Esophagus muscularis mucosa (tissue), 4 donors: ENCODE data around the gene HRAS. TPM values are rescaled to one million over a fixed set of nuclear protein-coding genes. Genes with fewer than 3 reads are reported as not detected.
"Not testable (repeated sequence)": the region's sequence is repeated elsewhere in the genome, so short reads cannot be mapped to it uniquely, and the experiment has no call there.

Experiments
- DNase-seq: peaks from one replicate; pipeline ENCODE4 v3.0.0-alpha.2; 2017; ENCODE audit errors: extremely low spot score
- H3K27ac ChIP-seq, 4 donors: fragments of 200-600 bp; sonication (generic); replicated peaks in 1 of 4; 1 replicate in 3 of 4; 2 replicates in 1 of 4; pipeline ENCODE4 v1.5.1; 2016 to 2019; ENCODE audit warnings: mild to moderate bottlenecking in 1 of 4
- H3K27me3 ChIP-seq, 4 donors: fragments of 200-600 bp; sonication (generic); one replicate each; pipeline versions ENCODE4 v1.5.1 to v1.6.0; 2016 to 2019
- H3K36me3 ChIP-seq, 4 donors: fragments of 200-600 bp; sonication (generic); one replicate each; pipeline ENCODE4 v1.5.1; 2016 to 2019
- H3K4me1 ChIP-seq, 4 donors: fragments of 200-600 bp; sonication (generic); one replicate each; pipeline ENCODE4 v1.5.1; 2016 to 2019
- H3K4me3 ChIP-seq, 4 donors: fragments of 200-600 bp; sonication (generic); 1 replicate in 2 of 4; 2 replicates in 2 of 4; pipeline ENCODE4 v1.5.1; 2016 to 2019; ENCODE audit warnings: mild to moderate bottlenecking in 4 of 4, moderate library complexity in 1 of 4
- H3K9me3 ChIP-seq, 4 donors: fragments of 200-600 bp; sonication (generic); 1 replicate in 3 of 4; 2 replicates in 1 of 4; pipeline ENCODE4 v1.5.1; 2016 to 2019
- CTCF ChIP-seq, 3 experiments: fragments of 200-600 bp in 2 of 3; fragments of 450-650 bp in 1 of 3; sonication (generic) in 2 of 3; IDR thresholded peaks; one replicate each; pipeline ENCODE4 v1.5.1; 2017 to 2019; ENCODE audit warnings: antibody characterized with exemption in 3 of 3, mild to moderate bottlenecking in 2 of 3, moderate library complexity in 1 of 3
- EP300 ChIP-seq: sonication (generic); formaldehyde crosslinking; IDR thresholded peaks from one replicate; pipeline ENCODE4 v1.6.1; 2017; ENCODE audit warnings: antibody characterized with exemption
- POLR2A ChIP-seq: fragments of 450-650 bp; IDR thresholded peaks from one replicate; pipeline ENCODE4 v1.6.1; 2017; ENCODE audit warnings: antibody characterized with exemption, moderate library complexity, mild to moderate bottlenecking, low read depth
- POLR2AphosphoS5 ChIP-seq, 2 donors: sonication (generic); formaldehyde crosslinking; IDR thresholded peaks; one replicate each; pipeline ENCODE4 v1.6.1; 2017; ENCODE audit warnings: antibody characterized with exemption in 2 of 2
- WGBS: methylation state at CpG from one replicate; pipeline ENCODE4 v1.1.5; 2018; 5-methylcytosine and 5-hydroxymethylcytosine counted together
- intact Hi-C: fragments of 100-400 bp; cut with DNase I; formaldehyde crosslinking; loops from one replicate; pipeline ENCODE4 v1.15.1; 2023
- total RNA-seq, 4 donors: library from RNA; depleted of rRNA; stranded (reverse); fragments of >200 nt; gene quantifications; one replicate each; pipeline versions ENCODE4 v1.1.0 to v1.2.1, GENCODE V29; 2016

Gene HRAS
- total RNA-seq, 4 donors from 2014 or later = 45.7 to 85.2 (median 61.7) TPM

- 94% methylated on average over 39 of the region's 39 CpGs for WGBS
- no peak overlapping the region for H3K4me3 ChIP-seq
- no peak for TF ChIP-seq EP300
- TF ChIP-seq CTCF (IDR thresholded peaks at IDR 0.05) = no peak
- TF ChIP-seq POLR2A = no peak
- H3K4me1 ChIP-seq = peaks cover 5 to 13% (median 9%) of the 10 kb centered on the region in 4 donors
- H3K36me3 ChIP-seq = no peaks in the 10 kb centered on the region
- no peak for DNase-seq
- no peak overlapping the region for H3K27ac ChIP-seq
- peaks cover 0 to 7% (median 0%) of the 10 kb centered on the region in 4 donors for H3K9me3 ChIP-seq
- intact Hi-C loops = no loop called here
- H3K27me3 ChIP-seq = no peaks in the 10 kb centered on the region
These were observed 14.8 kb downstream of the HRAS start for GRCh38 chr11:520428-521176.

- Histone ChIP-seq H3K27ac (peak overlapping the region; percentile 79 to 91 (median 88)), H3K9me3 (peaks cover 0 to 7% (median 0%) of the 10 kb centered on the region in 4 donors), H3K36me3 (peaks cover 0 to 19% (median 13%) of the 10 kb centered on the region in 4 donors), H3K4me1 (peaks cover 5 to 13% (median 9%) of the 10 kb centered on the region in 4 donors), H3K4me3 (peak overlapping the region; percentile 23 to 53 (median 38)), H3K27me3 (no peaks in the 10 kb centered on the region)
- TF ChIP-seq EP300 = no peak
- TF ChIP-seq CTCF (IDR thresholded peaks at IDR 0.05) = peak in 2 of 3 experiments; percentile 100
- TF ChIP-seq POLR2AphosphoS5 (IDR thresholded peaks at IDR 0.05) = peak; percentile 73 to 76
- DNase-seq = peak; percentile 96
- 15% methylated on average over 32 of the region's 74 CpGs for WGBS
- intact Hi-C loops = loop anchor here (5.0 kb wide), 1 partner anchor 66 kb away; the partner anchor contains the start of gene PTDSS2
These were observed 16.7 kb downstream of the HRAS start for GRCh38 chr11:518463-519202.

- intact Hi-C loops = loop anchor here (5.0 kb wide), 1 partner anchor 65 kb away; the partner anchor contains the start of gene PTDSS2
- not testable (repeated sequence) for H3K27me3 ChIP-seq, H3K9me3 ChIP-seq, DNase-seq, H3K4me3 ChIP-seq
- H3K4me1 ChIP-seq = peaks cover 5 to 13% (median 9%) of the 10 kb centered on the region in 4 donors
- H3K27ac ChIP-seq = peak overlapping the region in 2 of 4 donors; percentile 6 to 87
- 95% methylated on average over 36 of the region's 43 CpGs for WGBS
- H3K36me3 ChIP-seq = peaks cover 0 to 24% (median 21%) of the 10 kb centered on the region in 4 donors
These were observed 18.3 kb downstream of the HRAS start for GRCh38 chr11:516918-517685.

- 90% methylated on average over 4 of the region's 4 CpGs for WGBS
- no peak for DNase-seq
- H3K4me1 ChIP-seq = peaks cover 5 to 13% (median 9%) of the 10 kb centered on the region in 4 donors
- no peak overlapping the region for H3K27ac ChIP-seq
- TF ChIP-seq EP300 (no peak), POLR2AphosphoS5 (IDR thresholded peaks at IDR 0.05) (no peak), CTCF (IDR thresholded peaks at IDR 0.05) (no peak), POLR2A (no peak)
- H3K9me3 ChIP-seq = peaks cover 0 to 7% (median 0%) of the 10 kb centered on the region in 4 donors
- intact Hi-C loops = loop anchor here (5.0 kb wide), 1 partner anchor 64 kb away; the partner anchor contains the start of gene PTDSS2
- peaks cover 0 to 31% (median 21%) of the 10 kb centered on the region in 4 donors for H3K36me3 ChIP-seq
- no peak overlapping the region for H3K4me3 ChIP-seq
- H3K27me3 ChIP-seq = no peaks in the 10 kb centered on the region
These were observed 19.0 kb downstream of the HRAS start for GRCh38 chr11:516400-516799.
